BLaER1 treated with 17β-estradiol and CSF1 and Interleukin-3, amounts not matched to agents 10 nM and 100 nM (cell line): ENCODE data around the gene DDR1.

ENCODE experiments used
- H3K27ac ChIP-seq, 11 experiments: shearing (Covaris generic); formaldehyde crosslinking; 2 replicates each; pipeline ENCODE4 v1.8.1; 2022
- H3K27me3 ChIP-seq, 11 experiments: shearing (Covaris generic); formaldehyde crosslinking; 2 replicates each; pipeline ENCODE4 v1.8.1; 2022
- H3K36me3 ChIP-seq, 11 experiments: shearing (Covaris generic); formaldehyde crosslinking; 2 replicates each; pipeline ENCODE4 v1.8.1; 2022
- H3K4me1 ChIP-seq, 10 experiments: shearing (Covaris generic); formaldehyde crosslinking; 2 replicates each; pipeline ENCODE4 v1.8.1; 2022
- H3K4me2 ChIP-seq, 11 experiments: shearing (Covaris generic); formaldehyde crosslinking; 2 replicates each; pipeline ENCODE4 v1.8.1; 2022
- H3K4me3 ChIP-seq, 10 experiments: shearing (Covaris generic); formaldehyde crosslinking; 2 replicates each; pipeline ENCODE4 v1.8.1; 2022
- H3K9ac ChIP-seq, 11 experiments: shearing (Covaris generic); formaldehyde crosslinking; 2 replicates each; pipeline ENCODE4 v1.8.1; 2022
- H3K9me3 ChIP-seq, 11 experiments: shearing (Covaris generic); formaldehyde crosslinking; replicated peaks in 1 of 11; 2 replicates each; pipeline ENCODE4 v1.8.1; 2022
- H4K20me1 ChIP-seq, 11 experiments: shearing (Covaris generic); formaldehyde crosslinking; 2 replicates each; pipeline ENCODE4 v1.8.1; 2022
- Cebpa-rat ChIP-seq, 11 experiments: shearing (Covaris generic); IDR thresholded peaks; 2 replicates each; pipeline ENCODE4 v1.8.1; 2022

The DDR1 gene

GRCh38 chr6:30840084-30840934 is 44.0 kb upstream of the DDR1 start:
- no peak overlapping the region for H3K4me3 ChIP-seq
- no peaks in the 10 kb centered on the region for H3K9me3 ChIP-seq
- H3K36me3 ChIP-seq: no peaks in the 10 kb centered on the region
- TF ChIP-seq Cebpa-rat (IDR thresholded peaks at IDR 0.05): no peak
- H3K27ac ChIP-seq: 0 out of 22 replicates have a peak overlapping the region, but pooled peaks of 1 of the 11 experiments have one; percentile 21
- H4K20me1 ChIP-seq: no peaks in the 10 kb centered on the region
- H3K9ac ChIP-seq: no peak overlapping the region
- peak overlapping the region; percentile 38 to 86 (median 72) for H3K4me2 ChIP-seq
- H3K27me3 ChIP-seq: no peaks in the 10 kb centered on the region
- H3K4me1 ChIP-seq: peaks cover 53 to 100% (median 82%) of the 10 kb centered on the region in 10 experiments

GRCh38 chr6:30840935-30841643 is 43.2 kb upstream of the DDR1 start:
- no peaks in the 10 kb centered on the region for H4K20me1 ChIP-seq
- H3K27me3 ChIP-seq: no peaks in the 10 kb centered on the region
- peak overlapping the region in 7 of 11 experiments; percentile 13 to 58 (median 22); a peak in 10 of 22 replicates for H3K27ac ChIP-seq
- H3K4me2 ChIP-seq: peak overlapping the region; percentile 38 to 86 (median 72)
- H3K36me3 ChIP-seq: no peaks in the 10 kb centered on the region
- no peak overlapping the region for H3K4me3 ChIP-seq
- H3K9ac ChIP-seq: peak overlapping the region in 2 of 11 experiments; percentile 25 to 29; a peak in 1 of 22 replicates
- no peak for TF ChIP-seq Cebpa-rat (IDR thresholded peaks at IDR 0.05)
- no peaks in the 10 kb centered on the region for H3K9me3 ChIP-seq
- H3K4me1 ChIP-seq: peaks cover 53 to 100% (median 84%) of the 10 kb centered on the region in 10 experiments

GRCh38 chr6:30841644-30842504 is 42.4 kb upstream of the DDR1 start:
- H3K36me3 ChIP-seq: no peaks in the 10 kb centered on the region
- H3K4me1 ChIP-seq: peaks cover 58 to 100% (median 82%) of the 10 kb centered on the region in 10 experiments
- no peaks in the 10 kb centered on the region for H3K9me3 ChIP-seq
- peak overlapping the region in 2 of 11 experiments; percentile 1 to 29; a peak in 1 of 22 replicates for H3K9ac ChIP-seq
- H3K4me2 ChIP-seq: peak overlapping the region; percentile 38 to 86 (median 72)
- no peak for TF ChIP-seq Cebpa-rat (IDR thresholded peaks at IDR 0.05)
- no peaks in the 10 kb centered on the region for H4K20me1 ChIP-seq
- H3K4me3 ChIP-seq: no peak overlapping the region
- no peaks in the 10 kb centered on the region for H3K27me3 ChIP-seq
- peak overlapping the region in 6 of 11 experiments; percentile 15 to 58 (median 32); a peak in 10 of 22 replicates for H3K27ac ChIP-seq

- peak overlapping the region in 8 of 11 experiments; percentile 4 to 68 (median 45); a peak in 9 of 22 replicates for H3K9ac ChIP-seq
- H3K9me3 ChIP-seq: no peaks in the 10 kb centered on the region
- peak overlapping the region in 8 of 11 experiments; percentile 22 to 67 (median 42); a peak in 11 of 22 replicates for H3K27ac ChIP-seq
- peak overlapping the region; percentile 64 to 88 (median 80) for H3K4me2 ChIP-seq
- no peaks in the 10 kb centered on the region for H4K20me1 ChIP-seq
- no peak for TF ChIP-seq Cebpa-rat (IDR thresholded peaks at IDR 0.05)
- H3K27me3 ChIP-seq: no peaks in the 10 kb centered on the region
- no peaks in the 10 kb centered on the region for H3K36me3 ChIP-seq
- H3K4me1 ChIP-seq: peaks cover 57 to 99% (median 81%) of the 10 kb centered on the region in 10 experiments
- H3K4me3 ChIP-seq: peak overlapping the region in 2 of 10 experiments; percentile 15 to 30; a peak in 2 of 20 replicates
Measured at GRCh38 chr6:30842754-30843610, 41.3 kb upstream of the DDR1 start.

- H3K4me2 ChIP-seq: peak overlapping the region; percentile 64 to 88 (median 80)
- H3K4me1 ChIP-seq: peaks cover 51 to 93% (median 76%) of the 10 kb centered on the region in 10 experiments
- H3K27me3 ChIP-seq: no peaks in the 10 kb centered on the region
- TF ChIP-seq Cebpa-rat (IDR thresholded peaks at IDR 0.05): no peak
- no peaks in the 10 kb centered on the region for H4K20me1 ChIP-seq
- H3K27ac ChIP-seq: peak overlapping the region in 8 of 11 experiments; percentile 22 to 67 (median 42); a peak in 13 of 22 replicates
- H3K4me3 ChIP-seq: peak overlapping the region in 3 of 10 experiments; percentile 9 to 30 (median 15); a peak in 4 of 20 replicates
- peak overlapping the region in 9 of 11 experiments; percentile 4 to 68 (median 42); a peak in 10 of 22 replicates for H3K9ac ChIP-seq
- H3K9me3 ChIP-seq: no peaks in the 10 kb centered on the region
- H3K36me3 ChIP-seq: no peaks in the 10 kb centered on the region
Measured at GRCh38 chr6:30843611-30843998, 40.7 kb upstream of the DDR1 start.

GRCh38 chr6:30844118-30844535 is 40.2 kb upstream of the DDR1 start:
- Histone ChIP-seq H3K9ac (peak overlapping the region in 6 of 11 experiments; percentile 4 to 68 (median 48); a peak in 6 of 22 replicates), H3K9me3 (no peaks in the 10 kb centered on the region), H4K20me1 (no peaks in the 10 kb centered on the region), H3K4me2 (peak overlapping the region; percentile 64 to 88 (median 80)), H3K4me1 (peaks cover 46 to 87% (median 73%) of the 10 kb centered on the region in 10 experiments), H3K4me3 (peak overlapping the region in 3 of 10 experiments; percentile 9 to 30 (median 15); a peak in 3 of 20 replicates), H3K27me3 (no peaks in the 10 kb centered on the region), H3K27ac (peak overlapping the region in 8 of 11 experiments; percentile 22 to 67 (median 42); a peak in 11 of 22 replicates), H3K36me3 (no peaks in the 10 kb centered on the region)
- TF ChIP-seq Cebpa-rat (IDR thresholded peaks at IDR 0.05): no peak

- no peaks in the 10 kb centered on the region for H3K27me3 ChIP-seq
- H3K4me1 ChIP-seq: peaks cover 46 to 77% (median 73%) of the 10 kb centered on the region in 10 experiments
- H3K9ac ChIP-seq: no peak overlapping the region
- no peak for TF ChIP-seq Cebpa-rat (IDR thresholded peaks at IDR 0.05)
- H3K4me3 ChIP-seq: no peak overlapping the region
- no peaks in the 10 kb centered on the region for H4K20me1 ChIP-seq
- H3K36me3 ChIP-seq: peaks cover 0 to 1% (median 0%) of the 10 kb centered on the region in 11 experiments; a peak in 3 of 22 replicates
- peaks cover 4 to 9% (median 7%) of the 10 kb centered on the region in 11 experiments for H3K9me3 ChIP-seq
- peak overlapping the region in 7 of 11 experiments; percentile 2 to 86 (median 80); a peak in 10 of 22 replicates for H3K4me2 ChIP-seq
- H3K27ac ChIP-seq: peak overlapping the region in 1 of 11 experiments; percentile 17; a peak in 2 of 22 replicates
Measured at GRCh38 chr6:30845183-30845582, 39.1 kb upstream of the DDR1 start.
